Islet precursor cell (in vitro differentiated cells): Measurements from ENCODE around the gene DHH.
A peak's percentile ranks its signal among the peaks of the same experiment; 100 is the strongest.

Source experiments
- DNase-seq: peaks from one replicate; pipeline ENCODE4 v3.0.0-alpha.2; 2018

DHH gene

DNA sequence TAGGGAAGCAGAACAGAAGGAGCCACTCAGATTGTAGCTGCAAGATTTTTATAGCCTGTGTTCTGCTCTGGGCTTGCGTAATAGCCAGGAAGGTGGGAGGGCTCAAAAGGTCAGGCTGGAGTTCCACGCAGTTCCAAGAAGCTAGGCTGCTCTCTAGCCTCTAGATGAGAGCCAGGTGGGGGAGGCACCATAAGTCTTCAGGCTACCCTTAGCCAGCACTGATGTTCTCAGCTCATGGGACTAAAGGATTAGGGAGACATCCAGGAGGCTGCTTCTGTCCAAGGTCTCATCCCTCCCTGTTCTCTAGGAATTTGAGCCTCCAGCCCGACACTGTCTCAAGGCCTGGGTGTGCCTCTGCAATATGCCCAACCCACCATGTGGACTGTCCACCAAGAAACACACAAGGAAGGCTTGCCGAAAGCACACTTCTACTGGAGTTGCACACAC lies 14.4 kb upstream of the DHH start:
- DNase-seq: peak; percentile 65

DNA sequence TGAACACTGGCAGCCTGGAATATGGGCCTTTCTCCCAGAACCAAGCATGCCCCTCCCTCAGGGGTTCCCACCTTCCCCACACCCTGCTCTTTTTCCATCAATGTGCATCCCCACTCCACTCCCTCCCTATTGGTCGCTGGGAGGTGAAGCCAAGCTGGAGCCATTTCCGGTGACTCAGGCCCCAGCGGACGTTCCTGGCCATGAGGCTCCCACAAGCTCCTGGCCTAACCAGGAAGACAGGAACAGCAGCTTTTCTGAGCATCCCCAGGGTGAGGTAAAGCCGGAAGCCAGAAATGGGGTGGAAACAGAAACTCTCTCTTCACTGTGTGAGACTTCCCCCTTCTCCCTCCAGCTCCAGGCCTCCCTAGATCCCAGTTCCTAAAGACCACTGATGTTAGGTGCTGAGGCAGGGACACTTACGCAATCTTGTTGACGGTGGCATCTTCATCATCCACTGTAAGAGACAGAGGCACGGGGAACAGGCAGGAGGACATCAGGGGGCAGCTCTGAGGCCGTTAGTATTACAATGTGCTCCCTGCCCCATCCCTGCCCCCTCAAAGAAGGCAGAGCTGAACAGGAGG lies 11.0 kb upstream of the DHH start:
- peak; percentile 79 for DNase-seq

- no peak for DNase-seq
Observed at GRCh38 chr12:49104822-49105221, 10.2 kb upstream of the DHH start.

DNA sequence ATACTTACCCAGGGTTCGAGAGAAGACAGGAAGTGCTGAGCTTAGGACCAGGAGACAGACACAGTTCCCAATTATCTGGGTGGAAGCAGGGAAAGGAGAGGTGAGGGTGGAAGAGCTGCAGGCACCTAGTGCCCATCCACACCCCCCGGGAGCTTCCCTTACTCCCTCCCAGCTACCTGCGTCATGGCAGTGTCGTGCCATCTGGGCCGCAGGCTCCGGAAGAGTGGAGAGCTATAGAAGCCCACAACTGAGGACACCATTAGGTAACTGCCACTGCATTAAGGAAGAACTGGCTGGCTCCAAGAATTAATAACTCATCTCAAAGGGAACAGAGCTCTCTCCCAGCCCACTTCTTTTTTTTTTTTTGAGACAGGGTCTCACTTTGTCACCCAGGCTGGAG lies 5.8 kb upstream of the DHH start:
- DNase-seq: no peak

GRCh38 chr12:49098703-49099102 lies 4.1 kb upstream of the DHH start:
- no peak for DNase-seq

- peak; percentile 90 for DNase-seq
Observed at GRCh38 chr12:49098035-49098451, 3.4 kb upstream of the DHH start.

DNA sequence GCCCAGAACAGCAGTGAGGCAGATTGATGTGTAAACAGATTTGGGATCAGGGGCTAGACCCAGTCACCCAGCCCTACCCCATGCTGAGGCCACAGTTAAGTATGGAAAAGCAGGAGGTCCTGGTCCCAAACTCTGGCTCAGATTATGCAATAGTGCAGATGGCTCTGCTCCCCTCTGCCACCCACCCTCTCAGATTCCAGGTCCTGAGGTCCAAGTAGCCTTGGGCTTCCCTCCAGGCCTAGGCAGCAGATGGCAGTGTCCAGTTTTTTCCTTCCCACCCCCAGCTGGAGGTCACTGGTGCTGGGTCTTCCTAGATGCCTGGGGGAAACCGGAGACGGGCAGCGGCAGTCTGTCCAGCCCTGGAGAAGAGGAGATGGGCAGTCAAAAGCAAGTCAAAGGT lies 2.8 kb upstream of the DHH start:
- no peak for DNase-seq

DNA sequence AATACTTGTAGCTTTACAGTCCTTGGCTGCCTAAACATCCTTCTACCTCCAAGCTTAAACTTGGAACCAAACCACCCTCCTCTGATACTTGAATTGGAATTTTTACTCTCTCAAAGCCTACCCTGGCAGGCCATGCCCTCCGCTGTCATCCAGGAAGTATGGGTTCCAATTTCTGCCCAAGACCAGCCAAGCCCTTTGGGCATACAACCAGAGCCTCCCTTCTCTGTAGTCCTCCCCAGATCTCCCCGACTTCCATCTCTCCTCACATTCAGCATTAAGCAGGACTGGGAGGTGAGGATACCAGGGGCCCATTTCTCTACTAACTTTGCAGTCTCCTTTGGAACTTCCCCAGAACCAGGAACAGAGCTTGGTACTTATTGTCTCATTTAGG lies 369 bp upstream of the DHH start:
- no peak for DNase-seq

DNA sequence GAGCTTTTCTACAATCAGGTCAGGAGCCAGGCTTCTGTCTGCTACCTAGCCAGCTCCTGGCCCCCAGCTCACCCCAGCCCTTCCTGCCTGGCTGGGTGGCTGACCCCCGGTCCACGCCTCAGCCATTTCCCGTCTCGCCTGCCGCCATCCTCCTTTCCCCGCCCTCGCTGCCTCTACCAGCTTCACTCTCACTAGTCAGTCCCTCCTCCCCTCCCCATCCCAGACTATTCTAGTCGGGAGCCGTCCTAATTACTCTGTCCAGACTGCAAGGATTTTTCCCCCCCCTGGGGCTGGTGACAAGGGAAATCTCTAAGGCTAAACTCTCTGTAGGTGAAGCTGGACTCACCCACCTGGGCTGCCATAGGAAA lies 825 bp downstream of the DHH start:
- DNase-seq: peak; percentile 79

GRCh38 chr12:49092816-49093406 lies 1.7 kb downstream of the DHH start:
- DNase-seq: no peak

DNA sequence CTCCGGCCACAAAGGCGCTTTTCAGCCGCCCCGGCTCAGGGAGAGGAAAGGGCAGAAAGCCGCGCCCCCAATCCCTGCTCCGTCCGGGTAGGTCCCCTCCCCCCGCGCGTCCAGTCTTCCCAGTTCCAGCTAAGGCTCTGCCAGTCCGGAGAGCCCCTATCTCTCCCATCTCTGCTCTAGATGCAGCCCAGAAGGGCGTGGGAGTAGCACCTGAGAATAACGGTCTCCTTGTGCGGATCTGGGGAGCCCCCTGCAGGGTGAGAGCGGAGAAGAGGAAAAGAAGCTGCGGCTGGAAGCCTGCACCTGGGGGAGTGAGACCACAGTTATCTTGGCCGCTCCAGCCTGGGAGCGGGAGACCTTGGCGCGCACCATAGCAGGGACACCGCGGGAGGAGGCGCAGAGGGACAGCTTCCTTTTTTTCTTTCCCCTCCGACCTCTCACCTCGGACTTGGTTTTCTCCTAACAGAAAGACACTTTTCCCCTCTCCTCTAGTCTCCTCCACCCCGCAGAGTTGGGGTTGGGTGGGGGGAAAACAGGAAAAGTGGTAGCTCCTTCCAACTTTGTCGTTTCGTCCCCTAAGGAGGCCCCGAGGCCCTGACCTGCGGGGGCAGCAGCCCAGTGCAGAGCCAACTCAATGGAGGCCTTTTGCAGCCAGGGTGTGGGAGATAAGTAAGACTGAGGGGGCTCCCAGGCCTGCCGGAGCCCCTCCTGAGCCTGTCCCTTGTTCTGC lies 2.4 kb downstream of the DHH start:
- DNase-seq: peak; percentile 94

DNA sequence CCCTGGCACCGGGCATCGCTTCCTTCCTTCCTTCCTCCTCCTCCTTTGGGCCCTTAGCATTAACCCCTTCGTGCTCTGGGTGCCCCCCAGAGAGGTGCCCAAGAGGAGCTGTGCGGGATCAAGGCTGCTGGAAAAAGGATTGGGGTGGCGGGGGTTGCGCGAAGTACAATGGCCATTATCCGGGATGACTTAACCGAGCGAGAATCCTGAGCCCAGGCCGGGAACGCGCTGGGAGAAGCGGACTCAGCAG lies 2.8 kb downstream of the DHH start:
- no peak for DNase-seq

DNA sequence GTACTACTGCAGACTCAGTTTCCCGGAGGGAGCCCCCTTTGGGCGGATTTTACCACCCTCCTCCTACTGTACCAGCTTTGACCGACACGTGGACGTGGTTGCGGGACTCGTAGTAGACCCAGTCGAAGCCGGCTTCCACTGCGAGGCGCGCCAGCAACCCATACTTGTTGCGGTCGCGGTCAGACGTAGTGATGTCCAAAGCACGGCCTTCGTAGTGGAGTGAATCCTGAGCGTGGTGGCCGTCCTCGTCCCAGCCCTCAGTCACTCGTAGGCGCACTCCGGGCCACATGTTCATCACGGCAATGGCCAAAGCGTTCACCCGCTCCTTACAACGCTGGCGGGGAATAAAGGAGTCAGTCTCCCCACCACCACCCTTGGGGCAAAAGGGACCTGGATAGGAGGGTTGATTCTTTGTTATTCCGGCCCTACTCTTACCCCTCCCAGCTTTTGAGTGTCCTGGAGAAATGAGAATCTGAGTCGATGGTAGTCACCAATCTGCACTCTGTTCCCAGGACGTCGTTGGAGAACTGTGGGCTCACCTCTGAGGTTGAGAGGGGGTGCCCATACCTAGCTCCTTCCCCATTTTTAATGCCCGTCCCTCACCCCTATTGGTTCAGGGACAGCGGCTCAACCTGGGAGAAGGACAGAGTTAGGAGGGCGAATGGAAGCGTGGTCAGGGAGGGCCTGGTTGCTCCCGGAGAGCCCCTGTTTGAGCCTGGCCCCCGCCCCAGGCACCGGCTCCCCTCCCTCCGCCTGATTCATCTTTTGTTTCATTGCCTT lies 3.4 kb downstream of the DHH start:
- DNase-seq: no peak

- peak; percentile 74 for DNase-seq
Observed at GRCh38 chr12:49089821-49090773, 4.5 kb downstream of the DHH start.

DNA sequence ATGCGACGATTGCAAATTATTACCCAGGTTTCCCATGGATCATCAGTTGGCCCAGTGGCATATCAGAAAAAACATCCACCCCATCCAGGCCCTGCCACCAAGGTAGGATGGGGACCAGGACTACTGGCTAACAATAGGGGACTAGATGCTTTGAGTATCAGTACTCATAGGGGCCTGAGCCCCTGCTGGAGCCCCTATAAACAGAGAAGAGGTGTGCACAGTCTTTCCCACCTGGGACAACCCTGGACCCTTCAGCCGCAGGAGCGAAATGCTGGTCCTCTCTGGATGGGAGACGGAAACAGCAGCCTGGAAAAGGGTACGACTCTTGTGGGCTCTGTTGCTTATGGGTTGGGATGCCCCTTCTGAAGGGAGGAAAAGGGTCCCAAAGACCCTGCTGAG lies 5.7 kb downstream of the DHH start:
- DNase-seq: no peak

- DNase-seq: peak; percentile 98
Observed at GRCh38 chr12:49088150-49088931, 6.3 kb downstream of the DHH start.

GRCh38 chr12:49086116-49086515 lies 8.5 kb downstream of the DHH start:
- DNase-seq: no peak

DNA sequence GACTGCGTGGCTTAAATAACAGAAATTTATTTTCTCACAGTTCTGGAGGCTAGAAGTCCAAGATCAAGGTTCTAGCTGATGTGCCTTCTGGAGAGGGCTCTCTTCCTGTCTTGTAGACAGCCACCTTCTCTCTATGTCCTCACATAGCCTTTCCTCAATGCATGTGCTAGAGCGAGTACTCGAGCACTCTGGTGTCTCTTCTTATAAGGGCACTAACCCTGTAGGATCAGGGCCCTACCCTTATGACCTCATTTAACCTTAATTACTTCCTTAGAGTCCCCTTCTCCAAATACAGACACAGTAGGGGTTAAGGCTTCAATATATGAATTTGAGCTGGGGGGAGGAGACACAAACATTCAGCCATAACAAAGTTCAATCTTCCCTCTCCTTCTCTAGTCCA lies 10.2 kb downstream of the DHH start:
- no peak for DNase-seq

DNA sequence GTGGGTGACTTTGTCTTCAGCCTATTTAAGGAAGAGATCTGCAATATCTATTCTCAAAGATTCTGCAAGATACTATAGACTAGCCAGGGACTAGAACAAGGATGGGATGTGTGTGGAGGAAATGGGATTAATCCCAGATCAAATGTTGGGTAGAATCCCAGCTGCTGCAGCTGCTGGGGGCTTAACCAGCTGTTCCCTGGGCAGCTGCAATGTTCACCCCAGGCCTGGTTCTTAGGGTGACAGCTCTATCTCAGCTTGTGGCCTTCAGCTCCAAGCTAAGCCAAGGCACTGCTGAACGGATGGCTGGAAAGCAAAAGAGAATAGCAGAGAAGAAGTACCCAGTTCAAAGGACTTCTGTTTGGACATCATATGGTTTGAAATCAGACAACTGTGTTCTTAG lies 14.8 kb downstream of the DHH start:
- DNase-seq: no peak

DNA sequence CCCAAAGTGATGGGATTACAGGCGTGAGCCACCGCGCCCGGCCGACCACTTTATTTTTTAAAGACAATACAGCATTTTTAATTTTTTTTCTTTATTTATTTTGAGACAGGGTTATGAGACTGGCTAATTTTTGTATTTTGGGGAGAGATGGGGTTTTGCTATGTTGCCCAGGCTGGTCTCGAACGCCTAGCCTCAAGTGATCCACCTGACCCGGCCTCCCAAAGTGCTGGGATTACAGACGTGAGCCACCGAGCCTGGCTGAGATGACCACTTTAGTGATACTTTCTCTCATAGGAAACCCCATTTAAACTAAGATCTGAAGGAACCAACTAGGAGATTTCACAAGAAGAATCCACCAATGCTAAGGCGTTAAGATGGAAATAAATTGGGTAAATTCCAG lies 23.6 kb downstream of the DHH start:
- no peak for DNase-seq

DNA sequence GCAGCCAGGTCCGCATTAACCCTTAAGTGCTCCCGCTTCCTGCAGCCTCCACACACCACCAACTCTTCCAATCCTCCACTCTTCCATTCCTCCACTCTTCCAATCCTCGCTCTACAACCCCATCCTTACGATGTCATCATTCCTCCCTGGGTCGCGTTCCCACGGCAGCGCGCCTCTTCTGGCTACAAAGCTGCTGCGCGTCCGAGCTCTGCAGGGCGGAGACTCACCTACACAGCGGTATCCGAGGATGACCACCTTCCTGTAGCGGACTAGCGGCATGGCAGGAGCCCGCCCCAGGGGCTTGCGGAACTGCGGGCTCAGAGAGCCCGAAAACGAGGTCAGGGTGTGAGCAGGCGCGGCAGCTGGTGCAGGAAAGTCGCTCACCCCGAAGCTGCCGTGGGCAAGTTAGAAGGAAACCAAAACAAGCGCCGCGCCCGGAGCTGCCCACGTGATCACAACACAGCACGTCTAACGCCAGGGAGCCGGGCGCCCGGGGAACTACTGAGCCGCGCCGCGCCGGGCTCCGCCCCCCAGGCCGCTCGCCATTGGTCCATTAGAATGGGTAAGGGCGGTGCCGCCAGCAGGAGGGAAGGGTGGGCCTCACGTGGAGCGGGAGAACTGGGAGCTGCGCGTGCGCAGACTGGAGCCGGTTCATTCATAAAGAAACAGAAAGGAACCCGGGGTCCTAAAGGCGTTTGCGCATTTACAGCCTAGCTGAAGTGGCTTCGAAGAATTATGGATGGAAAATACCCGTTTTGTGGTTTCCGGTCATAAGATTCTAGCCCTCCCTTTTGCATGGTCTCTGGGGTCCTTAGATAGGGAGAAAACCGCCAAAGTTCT lies 24.9 kb downstream of the DHH start, which contains the start of gene RHEBL1:
TSS of gene RHEBL1 (minus strand) at position 473 of the 840 bp plus-strand sequence. CDS start at position 279, 194 bp downstream.
- peak; percentile 100 for DNase-seq
